T-helper 2 cell treated with Interferon-gamma antibody and Interleukin-4, amounts not matched to agents 5 μg/mL and 100 μg/mL, for 36 hours (primary cell): ENCODE results near the gene PERCC1.
A peak's percentile ranks its signal among the peaks of the same experiment; 100 is the strongest.

Experiments used
- DNase-seq: peaks from one replicate; pipeline ENCODE4 v3.0.0; 2021; ENCODE audit warnings: low spot score
- H3K27ac Mint-ChIP-seq: one replicate; pipeline ENCODE4 v1.8.0; 2021; ENCODE audit warnings: mild to moderate bottlenecking, mixed read lengths
- H3K27me3 Mint-ChIP-seq: one replicate; pipeline ENCODE4 v1.8.0; 2021; ENCODE audit warnings: low read depth, mixed read lengths
- H3K36me3 Mint-ChIP-seq: one replicate; pipeline ENCODE4 v1.8.0; 2021; ENCODE audit warnings: low read depth, mixed read lengths
- H3K4me1 Mint-ChIP-seq: one replicate; pipeline ENCODE4 v1.8.0; 2021; ENCODE audit warnings: low read depth, mixed read lengths
- H3K4me3 Mint-ChIP-seq: one replicate; pipeline ENCODE4 v1.8.0; 2022; ENCODE audit warnings: mild to moderate bottlenecking, moderate library complexity, mixed read lengths
- H3K9me3 Mint-ChIP-seq: one replicate; pipeline ENCODE4 v1.8.0; 2021; ENCODE audit warnings: mixed read lengths

Gene PERCC1

DNA sequence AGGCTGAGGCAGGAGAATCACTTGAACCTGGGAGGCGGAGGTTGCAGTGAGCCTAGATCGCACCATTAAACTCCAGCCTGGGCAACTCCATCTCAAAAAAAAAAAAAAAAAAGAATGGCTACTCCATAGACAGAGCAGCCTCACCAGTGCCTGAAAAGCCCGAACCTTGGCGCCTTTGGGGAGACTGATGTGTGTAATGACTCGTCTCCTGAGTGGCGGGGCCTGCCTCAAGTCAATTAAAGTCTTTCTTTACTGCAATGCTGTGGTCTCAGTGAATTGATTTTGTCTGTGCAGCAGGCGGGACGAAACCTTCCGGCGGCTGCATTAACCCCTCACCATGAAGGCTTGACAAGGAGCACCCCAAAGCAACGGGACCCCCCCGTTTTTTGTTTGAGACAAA is 6.8 kb upstream of the PERCC1 start:
- DNase-seq, result no peak
- H3K9me3 Mint-ChIP-seq, result no peaks in the 10 kb centered on the region
- no peak overlapping the region for H3K27ac Mint-ChIP-seq
- peaks cover 8% of the 10 kb centered on the region for H3K36me3 Mint-ChIP-seq
- H3K27me3 Mint-ChIP-seq, result no peaks in the 10 kb centered on the region
- peaks cover 13% of the 10 kb centered on the region for H3K4me1 Mint-ChIP-seq
- H3K4me3 Mint-ChIP-seq, result no peak overlapping the region

DNA sequence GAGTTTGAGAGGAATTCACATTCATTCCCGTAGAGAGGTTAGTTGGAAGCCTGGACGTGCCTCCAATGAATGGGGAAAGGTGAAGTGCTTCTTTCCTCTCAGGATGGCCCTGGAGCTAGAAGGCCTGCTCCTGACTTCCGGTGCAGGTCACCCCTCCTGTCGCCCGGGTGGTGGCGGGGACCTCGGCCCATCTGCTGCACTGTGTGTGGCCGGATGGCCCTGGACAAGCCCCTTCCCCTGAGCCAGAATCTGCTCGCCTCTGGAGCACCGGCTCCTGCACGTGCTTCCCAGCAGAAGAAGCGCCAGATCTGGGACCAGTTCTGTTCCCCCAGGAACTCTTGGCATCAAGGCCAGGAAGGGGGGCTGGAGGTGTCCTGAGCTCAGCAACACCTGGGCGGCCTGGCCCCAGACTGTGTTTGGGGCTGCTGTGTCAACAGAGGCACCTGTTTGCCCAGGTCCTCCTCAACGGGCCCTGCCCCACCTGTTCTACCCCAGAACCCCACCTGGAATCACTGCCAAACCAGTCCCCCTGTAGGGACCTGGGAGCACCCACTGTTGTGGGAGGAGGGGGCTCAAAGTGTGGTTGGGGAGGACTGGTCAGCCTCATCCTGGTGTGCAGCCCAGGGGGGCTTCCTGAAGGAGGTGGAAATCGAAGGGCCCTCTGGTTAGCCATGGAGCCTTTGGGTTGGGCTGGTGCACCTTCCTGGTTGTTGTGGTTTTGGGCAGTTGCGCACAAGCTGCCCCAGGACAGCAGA is 5.1 kb upstream of the PERCC1 start:
- H3K9me3 Mint-ChIP-seq, result no peaks in the 10 kb centered on the region
- H3K4me1 Mint-ChIP-seq, result peaks cover 10% of the 10 kb centered on the region
- no peak overlapping the region for H3K4me3 Mint-ChIP-seq
- no peaks in the 10 kb centered on the region for H3K27me3 Mint-ChIP-seq
- H3K27ac Mint-ChIP-seq, result peak overlapping the region; percentile 36
- H3K36me3 Mint-ChIP-seq, result peaks cover 4% of the 10 kb centered on the region
- DNase-seq, result no peak

DNA sequence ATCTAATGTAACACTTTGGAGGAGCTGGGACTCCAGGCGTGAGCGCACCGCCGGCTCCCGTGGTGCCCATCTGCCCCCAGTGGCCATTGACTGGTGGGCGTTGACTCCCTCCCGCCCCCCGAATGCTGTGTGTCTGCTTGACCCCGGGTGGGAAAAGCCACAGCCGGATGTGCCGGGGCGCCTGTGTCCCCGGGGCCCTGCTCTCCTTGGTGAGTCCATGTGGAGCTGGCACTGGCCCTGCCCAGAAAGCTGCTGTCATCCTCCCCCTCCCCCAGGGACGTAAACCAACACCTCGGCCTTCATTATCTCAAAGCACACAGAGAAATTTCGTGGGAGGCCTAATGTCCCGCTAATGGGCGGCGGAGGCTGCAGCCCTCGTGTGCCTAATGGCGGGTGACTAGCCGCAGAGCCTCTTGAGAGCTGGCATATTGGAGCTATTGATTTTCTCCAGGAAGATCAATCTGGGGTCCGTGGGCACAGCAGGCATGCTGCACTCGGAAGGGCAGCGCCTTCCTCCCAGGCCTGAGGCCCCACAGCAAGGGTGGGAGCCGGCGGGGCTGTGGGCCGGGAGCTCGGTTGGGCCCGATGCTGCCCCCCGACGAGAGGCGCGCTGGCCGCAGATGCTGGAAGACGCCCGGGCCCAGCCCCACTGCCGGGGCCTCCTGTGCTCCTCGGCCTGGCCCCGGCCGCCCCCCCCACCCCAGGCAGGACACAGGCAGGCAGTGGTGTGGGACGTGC is 4.0 kb upstream of the PERCC1 start:
- Mint-ChIP-seq H3K27me3 (no peaks in the 10 kb centered on the region), H3K36me3 (peaks cover 2% of the 10 kb centered on the region), H3K27ac (peak overlapping the region; percentile 15), H3K9me3 (no peaks in the 10 kb centered on the region), H3K4me1 (peaks cover 6% of the 10 kb centered on the region), H3K4me3 (no peak overlapping the region)
- DNase-seq, result no peak

DNA sequence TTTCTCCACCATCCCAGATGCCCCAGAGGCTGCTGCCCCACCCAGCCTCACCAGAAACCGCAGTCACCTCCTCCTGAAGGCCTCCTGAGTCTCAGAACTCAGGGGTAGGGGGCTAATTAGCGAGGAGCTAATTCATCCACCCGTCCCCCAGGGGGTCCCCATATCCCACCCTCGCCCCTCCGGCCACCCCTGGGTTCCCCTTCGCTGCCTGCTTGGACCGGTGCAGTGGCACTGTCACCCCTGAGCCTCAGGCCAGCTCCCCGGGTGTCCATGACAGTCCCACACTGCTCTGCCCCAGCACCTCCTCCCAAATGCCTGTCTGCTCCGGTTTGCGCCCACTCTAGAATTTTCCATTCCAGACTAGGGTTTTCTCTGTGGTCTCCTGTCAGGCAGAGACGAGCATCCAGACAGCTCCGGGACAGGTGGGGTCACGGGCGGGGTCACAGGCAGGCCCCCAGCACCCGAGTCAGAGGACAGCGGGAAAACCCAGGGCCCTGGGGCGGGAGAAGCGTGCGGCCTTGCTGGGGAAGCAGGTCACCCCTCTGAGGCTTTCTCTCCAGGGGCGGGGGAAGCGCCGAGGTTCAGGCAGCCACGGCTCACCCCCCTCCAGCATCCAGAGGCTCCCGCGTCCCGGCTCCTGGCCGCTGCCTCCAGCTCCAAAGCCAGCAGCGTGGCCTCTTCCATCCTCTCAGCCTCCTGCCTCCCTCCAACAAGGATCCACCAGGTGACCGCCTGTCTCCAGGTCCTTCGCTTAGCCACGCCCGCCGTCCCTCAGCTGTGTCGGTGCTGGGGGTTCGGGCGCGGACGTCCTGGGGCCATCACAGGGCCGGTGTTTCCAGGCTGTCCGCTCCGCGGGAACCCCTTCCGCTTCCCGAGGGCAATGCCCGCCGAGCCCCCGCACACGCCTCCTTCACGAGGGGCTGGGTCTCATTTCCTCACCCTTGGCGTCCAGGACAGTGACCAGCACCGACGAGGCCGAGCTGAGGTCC is 3.1 kb upstream of the PERCC1 start:
- no peak overlapping the region for H3K27ac Mint-ChIP-seq
- H3K9me3 Mint-ChIP-seq, result no peaks in the 10 kb centered on the region
- H3K36me3 Mint-ChIP-seq, result no peaks in the 10 kb centered on the region
- no peak for DNase-seq
- H3K27me3 Mint-ChIP-seq, result no peaks in the 10 kb centered on the region
- no peak overlapping the region for H3K4me3 Mint-ChIP-seq
- no peaks in the 10 kb centered on the region for H3K4me1 Mint-ChIP-seq

DNA sequence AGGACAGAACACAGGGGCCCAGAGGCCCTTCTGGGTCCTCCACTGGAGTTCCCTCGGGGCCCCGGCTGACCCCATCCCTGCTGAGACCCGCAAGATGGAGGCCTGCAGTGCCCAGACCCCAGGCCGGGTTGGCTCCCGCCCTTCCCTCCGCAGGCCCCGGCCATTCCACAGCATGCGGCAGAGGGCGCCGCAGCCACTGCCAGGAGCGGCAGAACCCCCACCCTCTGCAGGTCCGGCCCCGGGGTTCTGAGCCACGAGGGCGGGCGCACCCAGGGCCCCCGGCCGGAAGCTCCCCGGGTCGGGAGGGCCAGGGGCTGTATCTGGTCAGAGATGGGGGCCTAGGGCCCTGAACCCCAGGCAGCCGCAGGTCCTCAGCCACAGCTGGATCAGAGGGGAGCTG is 2.4 kb upstream of the PERCC1 start:
- Mint-ChIP-seq H3K27me3 (no peaks in the 10 kb centered on the region), H3K9me3 (no peaks in the 10 kb centered on the region), H3K36me3 (no peaks in the 10 kb centered on the region), H3K4me3 (no peak overlapping the region), H3K27ac (no peak overlapping the region), H3K4me1 (no peaks in the 10 kb centered on the region)
- peak; percentile 55 for DNase-seq

DNA sequence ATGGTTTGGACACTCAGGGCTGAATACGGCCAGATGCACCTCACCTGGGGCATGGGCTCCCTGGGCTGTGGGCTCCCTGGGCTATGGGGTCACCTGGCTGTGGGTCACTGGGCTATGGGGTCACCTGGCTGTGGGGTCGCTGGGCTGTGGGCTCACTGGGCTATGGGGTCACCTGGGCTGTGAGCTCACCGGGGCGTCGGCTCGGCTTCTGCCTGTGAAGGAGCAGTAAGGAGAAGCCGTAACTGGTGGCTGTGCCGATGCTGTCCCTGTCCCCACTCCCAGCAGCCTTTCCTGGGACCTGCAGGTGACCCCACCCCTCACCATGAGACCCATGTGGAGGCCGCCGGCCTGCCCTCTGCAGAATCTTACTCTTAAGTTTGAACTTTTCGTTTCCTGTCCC is 1.9 kb upstream of the PERCC1 start:
- Mint-ChIP-seq H3K27me3 (no peaks in the 10 kb centered on the region), H3K4me3 (no peak overlapping the region), H3K36me3 (no peaks in the 10 kb centered on the region), H3K27ac (no peak overlapping the region), H3K9me3 (no peaks in the 10 kb centered on the region), H3K4me1 (no peaks in the 10 kb centered on the region)
- no peak for DNase-seq

DNA sequence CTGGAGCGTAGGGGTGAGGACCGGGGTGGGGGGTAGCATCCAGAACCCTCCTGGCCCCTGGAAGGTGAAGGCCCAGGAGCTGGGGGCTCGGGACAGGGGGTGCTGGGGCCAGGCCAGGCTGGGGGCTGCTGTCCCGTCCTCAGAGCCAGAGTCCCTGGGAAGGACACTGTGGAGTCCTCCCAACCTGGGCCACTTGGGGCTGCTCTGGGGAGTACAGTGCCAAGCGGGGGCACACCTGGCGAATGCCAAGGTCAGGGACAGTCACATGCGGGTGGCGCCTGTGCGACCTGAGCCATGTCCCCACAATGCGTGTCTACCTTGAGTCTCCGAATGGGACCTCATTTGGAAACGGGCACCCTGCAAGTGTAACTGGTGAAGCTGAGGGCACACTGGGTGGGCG is 1.2 kb upstream of the PERCC1 start:
- Mint-ChIP-seq H3K4me3 (no peak overlapping the region), H3K36me3 (no peaks in the 10 kb centered on the region), H3K27ac (no peak overlapping the region), H3K9me3 (no peaks in the 10 kb centered on the region), H3K27me3 (no peaks in the 10 kb centered on the region), H3K4me1 (no peaks in the 10 kb centered on the region)
- DNase-seq, result no peak

DNA sequence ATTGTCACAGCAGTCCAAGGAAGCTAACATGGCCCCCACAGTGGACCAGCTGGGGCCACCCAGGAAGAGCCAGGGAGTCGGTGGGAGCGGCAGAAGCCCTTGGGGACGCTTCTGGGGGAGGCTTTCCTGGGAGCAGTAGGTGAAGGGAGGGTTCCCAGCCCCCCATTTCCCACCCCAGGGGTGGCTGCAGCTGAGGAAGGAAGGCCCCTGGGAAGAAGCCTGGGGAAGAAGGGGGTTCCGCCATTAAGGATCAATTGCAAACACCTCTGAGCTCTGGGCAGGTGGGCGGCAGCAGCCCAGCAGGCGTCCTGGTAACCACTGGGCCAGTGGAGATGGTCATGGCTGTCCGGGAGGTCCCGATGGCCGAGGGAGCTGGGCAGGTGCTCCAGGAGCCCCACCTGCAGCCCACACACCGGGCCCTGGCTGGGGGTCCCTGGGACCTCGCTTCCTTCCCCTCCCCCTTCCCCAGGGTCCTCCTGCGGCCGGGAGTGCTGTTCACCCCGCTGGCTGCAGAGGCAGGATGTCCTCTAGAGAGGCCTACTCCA is 592 bp upstream of the PERCC1 start:
- Mint-ChIP-seq H3K9me3 (no peaks in the 10 kb centered on the region), H3K27ac (no peak overlapping the region), H3K27me3 (no peaks in the 10 kb centered on the region), H3K36me3 (no peaks in the 10 kb centered on the region), H3K4me3 (no peak overlapping the region), H3K4me1 (no peaks in the 10 kb centered on the region)
- no peak for DNase-seq

DNA sequence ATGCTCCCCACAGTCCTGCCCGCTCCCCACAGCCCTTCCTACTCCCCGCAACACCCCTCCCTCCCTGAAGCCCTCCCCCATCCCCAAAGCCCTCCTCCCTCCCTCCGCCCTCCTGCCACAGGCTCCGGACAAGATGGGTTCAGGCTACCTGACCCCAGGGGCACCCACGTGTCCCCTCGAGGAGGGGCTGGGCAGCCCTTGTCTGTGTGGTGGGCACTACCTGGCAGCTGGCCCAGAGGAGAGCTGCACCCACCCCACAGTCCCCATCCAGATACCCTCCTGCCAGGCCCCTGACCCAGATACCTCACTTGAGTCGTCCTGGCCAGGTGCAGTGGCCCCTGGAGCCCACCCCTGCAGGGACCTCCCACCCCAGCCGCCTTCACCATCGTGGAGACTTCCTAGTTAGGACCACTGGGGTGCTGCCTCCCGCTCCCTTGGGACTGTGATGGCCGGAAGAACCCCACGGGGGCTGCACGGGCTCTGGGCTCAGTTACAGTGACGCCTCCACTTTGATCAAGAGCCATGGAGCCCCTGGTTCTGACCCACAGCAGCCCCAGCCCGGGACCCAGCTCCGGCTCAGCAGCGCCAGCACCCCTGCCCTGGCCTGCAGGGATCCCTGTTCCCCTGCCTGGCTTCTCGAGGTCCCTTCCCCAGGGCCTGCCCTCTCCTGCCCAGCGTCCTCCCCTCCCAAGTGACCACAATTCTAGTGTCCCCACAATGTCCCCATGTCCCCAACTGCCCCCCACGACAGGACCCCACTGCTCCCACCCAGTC is 806 bp downstream of the PERCC1 start:
- no peaks in the 10 kb centered on the region for H3K4me1 Mint-ChIP-seq
- H3K27ac Mint-ChIP-seq, result no peak overlapping the region
- H3K4me3 Mint-ChIP-seq, result no peak overlapping the region
- H3K36me3 Mint-ChIP-seq, result no peaks in the 10 kb centered on the region
- no peaks in the 10 kb centered on the region for H3K9me3 Mint-ChIP-seq
- DNase-seq, result no peak
- no peaks in the 10 kb centered on the region for H3K27me3 Mint-ChIP-seq

DNA sequence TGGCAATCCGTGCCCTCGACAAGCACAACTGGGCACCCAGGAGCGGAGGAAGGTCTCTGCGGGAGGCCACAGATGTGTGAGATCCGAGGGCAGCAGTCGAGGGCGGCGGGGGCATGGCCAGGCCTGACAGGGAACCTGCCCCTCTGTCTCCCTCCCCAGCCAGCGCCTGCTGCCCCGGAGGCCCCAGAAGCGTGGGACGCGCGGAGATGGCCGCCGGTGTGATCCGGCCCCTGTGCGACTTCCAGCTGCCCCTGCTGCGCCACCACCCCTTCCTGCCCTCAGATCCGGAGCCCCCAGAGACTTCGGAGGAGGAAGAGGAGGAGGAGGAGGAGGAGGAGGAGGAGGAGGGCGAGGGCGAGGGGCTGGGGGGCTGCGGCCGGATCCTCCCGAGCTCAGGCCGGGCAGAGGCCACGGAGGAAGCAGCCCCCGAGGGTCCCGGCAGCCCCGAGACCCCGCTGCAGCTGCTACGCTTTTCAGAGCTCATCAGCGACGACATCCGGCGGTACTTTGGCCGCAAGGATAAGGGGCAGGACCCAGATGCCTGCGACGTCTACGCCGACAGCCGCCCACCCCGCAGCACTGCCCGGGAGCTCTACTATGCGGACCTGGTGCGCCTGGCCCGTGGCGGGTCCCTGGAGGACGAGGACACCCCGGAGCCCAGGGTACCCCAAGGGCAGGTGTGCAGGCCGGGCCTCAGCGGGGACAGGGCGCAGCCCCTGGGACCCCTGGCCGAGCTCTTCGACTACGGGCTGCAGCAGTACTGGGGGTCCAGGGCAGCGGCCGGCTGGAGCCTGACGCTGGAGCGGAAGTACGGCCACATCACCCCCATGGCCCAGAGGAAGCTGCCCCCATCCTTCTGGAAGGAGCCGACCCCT is 1.7 kb downstream of the PERCC1 start:
- no peaks in the 10 kb centered on the region for H3K36me3 Mint-ChIP-seq
- DNase-seq, result no peak

DNA sequence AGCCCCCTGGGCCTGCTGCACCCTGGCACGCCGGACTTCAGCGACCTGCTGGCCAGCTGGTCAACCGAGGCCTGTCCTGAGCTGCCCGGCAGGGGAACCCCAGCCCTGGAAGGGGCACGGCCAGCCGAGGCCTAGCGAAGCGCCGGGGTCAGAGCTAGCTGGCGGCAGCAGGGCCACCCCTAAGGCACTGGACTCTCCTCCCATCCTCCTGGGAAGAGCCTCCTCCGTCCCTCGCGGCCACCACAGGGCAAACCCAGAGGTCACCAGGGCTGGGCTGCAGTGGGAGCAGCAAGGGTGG is 2.3 kb downstream of the PERCC1 start:
- H3K4me3 Mint-ChIP-seq, result no peak overlapping the region
- H3K36me3 Mint-ChIP-seq, result no peaks in the 10 kb centered on the region
- no peaks in the 10 kb centered on the region for H3K9me3 Mint-ChIP-seq
- DNase-seq, result no peak
- H3K4me1 Mint-ChIP-seq, result no peaks in the 10 kb centered on the region
- no peak overlapping the region for H3K27ac Mint-ChIP-seq
- no peaks in the 10 kb centered on the region for H3K27me3 Mint-ChIP-seq

More for the DNA sequence above, 1.7 kb downstream of the PERCC1 start:
- no peaks in the 10 kb centered on the region for H3K27me3 Mint-ChIP-seq
- H3K4me1 Mint-ChIP-seq, result no peaks in the 10 kb centered on the region
- no peaks in the 10 kb centered on the region for H3K9me3 Mint-ChIP-seq
- no peak overlapping the region for H3K4me3 Mint-ChIP-seq
- H3K27ac Mint-ChIP-seq, result no peak overlapping the region

DNA sequence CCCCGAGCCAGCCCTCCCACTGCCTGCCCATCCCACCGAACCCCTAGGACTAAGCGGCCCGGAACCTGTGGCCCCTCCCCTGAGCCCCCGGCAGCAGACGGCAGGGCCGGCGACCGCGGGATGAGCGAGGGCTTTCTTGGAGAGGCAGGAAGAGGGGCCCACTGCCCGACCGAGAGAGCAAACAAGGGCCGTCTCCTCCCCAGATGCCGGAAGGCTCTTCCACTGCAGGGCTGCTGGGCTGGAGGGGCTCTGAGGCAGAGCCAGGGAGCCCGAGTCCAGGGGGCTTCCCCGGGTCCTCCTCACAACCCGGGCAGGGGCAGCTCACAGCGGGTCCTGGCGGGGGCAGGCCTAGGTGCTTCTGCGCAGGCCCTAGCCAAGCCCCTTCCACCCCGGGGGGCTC is 2.9 kb downstream of the PERCC1 start:
- Mint-ChIP-seq H3K4me3 (no peak overlapping the region), H3K4me1 (no peaks in the 10 kb centered on the region), H3K27ac (no peak overlapping the region), H3K36me3 (no peaks in the 10 kb centered on the region), H3K9me3 (no peaks in the 10 kb centered on the region), H3K27me3 (no peaks in the 10 kb centered on the region)
- DNase-seq, result no peak
